GM12878 (cell line): ENCODE results near the gene HMGN1. TPM values are rescaled to one million over a fixed set of nuclear protein-coding genes. Genes with fewer than 3 reads are reported as not detected.

Source experiments
- ATAC-seq: fragments of 200-7000 bp; cut with Tn5 transposase; 3 replicates; pipeline ENCODE4 v1.9.1; 2020; ENCODE audit warnings: mild to moderate bottlenecking, moderate library complexity
- BruUV-seq: library from RNA; stranded (reverse); fragments of 400-500 nt; replicated peaks from 2 replicates; lab custom pipeline; 2021; lab: Mats Ljungman, UMichigan
- CTCF ChIA-PET: fragments of 300-600 bp; sonication (Branson Sonifier 250); formaldehyde crosslinking; extraction: SDS; loops from one replicate; lab custom pipeline; 2021; ENCODE audit warnings: inconsistent platforms; lab: Yijun Ruan, JAX
- POLR2A ChIA-PET: fragments of 350-600 bp; formaldehyde crosslinking; extraction: SDS; loops from one replicate; lab custom pipeline; 2021; ENCODE audit warnings: inconsistent platforms; lab: Charles Lee
- RAD21 ChIA-PET: fragments of 300-600 bp; sonication (Branson Sonifier 250); formaldehyde crosslinking; loops from one replicate; lab custom pipeline; 2023; ENCODE audit warnings: antibody characterized with exemption; ENCODE audit not compliant: unreplicated experiment; lab: Charles Lee
- SMC1A ChIA-PET: fragments of 300-600 bp; sonication (Branson Sonifier 250); formaldehyde crosslinking; loops from one replicate; lab custom pipeline; 2023; ENCODE audit not compliant: unreplicated experiment, uncharacterized antibody; lab: Charles Lee
- DNase-seq: peaks from one replicate; pipeline ENCODE4 v3.0.0-alpha.2; 2011; ENCODE audit warnings: low read depth, low spot score
- FAIRE-seq: peaks from 3 replicates; lab custom pipeline; 2011; peaks lifted over from hg19 to GRCh38; lab: Jason Lieb, UNC
- H2AFZ ChIP-seq: 2 replicates; pipeline ENCODE4 v1.6.0; 2011; ENCODE audit warnings: low read depth, low read length, control low read depth; ENCODE audit not compliant: control insufficient read depth
- H3K27ac ChIP-seq: 2 replicates; pipeline ENCODE4 v1.5.1; 2011; ENCODE audit warnings: control low read depth; ENCODE audit not compliant: control insufficient read depth, insufficient read depth
- H3K27me3 ChIP-seq, 2 experiments: replicated peaks in 1 of 2; 2 replicates each; pipeline versions ENCODE4 v1.6.0 to v1.6.1; 2011; ENCODE audit warnings: low read length in 1 of 2; ENCODE audit not compliant: control insufficient read depth in 2 of 2, insufficient read depth in 2 of 2
- H3K36me3 ChIP-seq, 2 experiments: 2 replicates each; pipeline ENCODE4 v1.5.1; 2011; ENCODE audit warnings: low read length in 1 of 2; ENCODE audit not compliant: control insufficient read depth in 2 of 2, insufficient read depth in 2 of 2
- H3K4me1 ChIP-seq: 2 replicates; pipeline ENCODE4 v1.6.1; 2011; ENCODE audit warnings: mild to moderate bottlenecking, low read length, moderate library complexity, mixed read lengths; ENCODE audit not compliant: control insufficient read depth, insufficient read depth
- H3K4me2 ChIP-seq: 2 replicates; pipeline ENCODE4 v1.6.0; 2011; ENCODE audit warnings: control low read depth; ENCODE audit not compliant: control insufficient read depth, insufficient read depth
- H3K4me3 ChIP-seq: fragments of 200-600 bp; sonication (generic); 2 replicates; pipeline ENCODE4 v1.5.1; 2016
- H3K79me2 ChIP-seq: 2 replicates; pipeline ENCODE4 v1.6.0; 2011; ENCODE audit warnings: low read length; ENCODE audit not compliant: control insufficient read depth, insufficient read depth
- H3K9ac ChIP-seq: 2 replicates; pipeline ENCODE4 v1.8.0; 2011; ENCODE audit warnings: low read length, control low read depth, mixed read lengths; ENCODE audit not compliant: control insufficient read depth, insufficient read depth
- H3K9me3 ChIP-seq: replicated peaks from 3 replicates; pipeline ENCODE4 v1.5.1; 2011; ENCODE audit warnings: mild to moderate bottlenecking, low read length; ENCODE audit not compliant: control insufficient read depth, insufficient read depth
- H4K20me1 ChIP-seq: 2 replicates; pipeline ENCODE4 v1.6.0; 2011; ENCODE audit not compliant: control insufficient read depth, insufficient read depth
- BACH1 ChIP-seq: fragments of 450-650 bp; IDR thresholded peaks from 2 replicates; pipeline ENCODE4 v1.6.1; 2017; ENCODE audit warnings: mild to moderate bottlenecking, borderline replicate concordance
- CHD2 ChIP-seq: IDR thresholded peaks from 2 replicates; pipeline ENCODE4 v1.6.1; 2011; ENCODE audit warnings: low read depth, low read length, improper control_type of control experiment, borderline replicate concordance
- EGR1 ChIP-seq, 2 experiments: IDR thresholded peaks; 1 replicate in 1 of 2; 2 replicates in 1 of 2; pipeline ENCODE4 v1.6.1; 2011 to 2012; ENCODE audit warnings: low read depth in 2 of 2, low read length in 2 of 2, borderline replicate concordance in 1 of 2, mild to moderate bottlenecking in 1 of 2, moderate library complexity in 1 of 2
- FOXK2 ChIP-seq: fragments of 450-650 bp; IDR thresholded peaks from 2 replicates; pipeline ENCODE4 v1.6.1; 2017; ENCODE audit warnings: mild to moderate bottlenecking, moderate library complexity
- FOXM1 ChIP-seq: IDR thresholded peaks from 2 replicates; pipeline ENCODE4 v1.6.1; 2012; ENCODE audit warnings: low read depth, mild to moderate bottlenecking, inconsistent platforms, low read length, moderate library complexity
- JUND ChIP-seq: IDR thresholded peaks from 2 replicates; pipeline ENCODE4 v1.6.1; 2012; ENCODE audit warnings: low read depth, mild to moderate bottlenecking, low read length, improper control_type of control experiment, moderate library complexity
- KDM1A ChIP-seq: fragments of 200-600 bp; sonication (generic); IDR thresholded peaks from 2 replicates; pipeline ENCODE4 v1.6.1; 2016; ENCODE audit warnings: borderline replicate concordance
- NR2C1 ChIP-seq: fragments of 450-650 bp; IDR thresholded peaks from 2 replicates; pipeline ENCODE4 v1.6.1; 2017; ENCODE audit warnings: antibody characterized with exemption, mild to moderate bottlenecking, moderate library complexity
- SMARCA5 ChIP-seq: fragments of 450-650 bp; IDR thresholded peaks from 2 replicates; pipeline ENCODE4 v1.6.1; 2017; ENCODE audit warnings: mild to moderate bottlenecking
- SREBF1 ChIP-seq: IDR thresholded peaks from 2 replicates; pipeline ENCODE4 v1.6.1; 2012; ENCODE audit warnings: mild to moderate bottlenecking, low read length
- ZBED1 ChIP-seq: IDR thresholded peaks from 2 replicates; pipeline ENCODE4 v1.6.1; 2016; ENCODE audit warnings: borderline replicate concordance
- WGBS: methylation state at CpG from one replicate; pipeline ENCODE4 v1.1.6; 2016; ENCODE audit warnings: low lambda C conversion rate; ENCODE audit not compliant: insufficient replicate concordance, insufficient coverage; ENCODE audit errors: missing lambda C conversion rate; 5-methylcytosine and 5-hydroxymethylcytosine counted together
- in situ Hi-C: fragments of 300-500 bp; cut with MboI; formaldehyde crosslinking; loops from 9 replicates; pipeline ENCODE4 v1.14.3; 2018; ENCODE audit warnings: mixed read lengths
- intact Hi-C: fragments of 100-400 bp; cut with micrococcal nuclease; formaldehyde crosslinking; loops from one replicate; pipeline ENCODE4 v1.14.2; 2022; ENCODE audit not compliant: unreplicated experiment
- polyA plus RNA-seq, 11 experiments: library from polyadenylated mRNA; depleted of rRNA in 4 of 11; unstranded in 6 of 11; stranded (reverse) in 5 of 11; fragments of >200 nt; fragmentation: Nextera tagmentation in 4 of 11; fragmentation: Illumina TruSeq in 1 of 11; extraction: Ambion mirVana in 4 of 11; extraction: Trizol in 1 of 11; gene quantifications; 1 replicate in 1 of 11; 2 replicates in 10 of 11; pipeline versions ENCODE4 v1.2.1 to v1.2.3, GENCODE V29; 2011 to 2016; ENCODE audit warnings: inconsistent platforms in 2 of 11, missing spikeins in 2 of 11, low read depth in 1 of 11
- total RNA-seq, 4 experiments: library from RNA; depleted of rRNA in 3 of 4; stranded (reverse); fragments of >200 nt in 3 of 4; fragmentation: Illumina TruSeq in 1 of 4; extraction: Trizol in 1 of 4; gene quantifications; 2 replicates each; pipeline versions ENCODE4 v1.2.1 to v1.2.3, GENCODE V29; 2013 to 2021
- TF ChIP-seq, protein P1 (sequence below): fragments of 450-650 bp; IDR thresholded peaks from 2 replicates; pipeline ENCODE4 v1.6.1; 2017; ENCODE audit warnings: mild to moderate bottlenecking, low read depth, inconsistent platforms; ENCODE audit not compliant: poor library complexity, severe bottlenecking
- TF ChIP-seq, protein P2 (sequence below): fragments of 450-650 bp; IDR thresholded peaks from 2 replicates; pipeline ENCODE4 v1.6.1; 2018; ENCODE audit warnings: borderline replicate concordance, mild to moderate bottlenecking; ENCODE audit not compliant: partially characterized antibody

HMGN1 gene
- total and polyA plus RNA-seq, 10 of the 15 experiments (the other 5 are each of a cell fraction or from before 2014, with no cell fraction given), result 120 to 798 (median 396) TPM

DNA sequence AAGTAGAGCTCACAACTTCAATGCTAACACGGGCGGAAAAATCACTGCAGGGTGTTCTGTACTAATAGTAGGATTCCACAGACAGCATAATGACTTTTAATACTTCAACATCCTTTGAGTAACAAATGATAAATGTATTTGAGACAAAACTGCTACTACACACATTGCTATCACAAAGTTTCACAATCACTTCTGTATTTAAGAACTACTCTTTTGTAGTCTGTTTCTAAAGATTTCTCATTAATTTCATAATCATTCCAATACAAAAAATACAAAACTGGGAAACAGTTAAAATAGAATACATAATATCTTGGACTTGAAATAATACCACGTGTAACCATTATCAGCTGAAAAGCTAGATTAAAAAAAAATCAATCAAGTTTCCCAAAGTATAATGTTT lies 2.7 kb downstream of the HMGN1 start:
- Histone ChIP-seq H3K4me3 (peak overlapping the region; percentile 91), H3K9ac (no peak overlapping the region), H3K36me3 (peaks cover 0 to 25% of the 10 kb centered on the region in 2 experiments; a peak in 3 of 4 replicates), H4K20me1 (no peaks in the 10 kb centered on the region), H2AFZ (no peak overlapping the region), H3K27ac (no peak overlapping the region), H3K79me2 (peaks cover 36% of the 10 kb centered on the region), H3K4me1 (0 out of 2 replicates have a peak, but pooled peaks cover 3% of the 10 kb centered on the region), H3K27me3 (no peaks in the 10 kb centered on the region), H3K4me2 (peak overlapping the region; percentile 40), H3K9me3 (no peaks in the 10 kb centered on the region)
- CTCF ChIA-PET, result interaction anchor here (0.6 to 3.8 kb wide), 2 partner anchors 95 to 798 kb away, joined by 3 to 24 read pairs; no protein-coding TSS in a partner anchor
- intact Hi-C loops, result no loop called here
- no peak for TF ChIP-seq KDM1A
- TF ChIP-seq SREBF1, result no peak
- no peak for TF ChIP-seq NR2C1
- TF ChIP-seq JUND, result no peak
- no peak for TF ChIP-seq FOXM1
- TF ChIP-seq, protein P1, sequence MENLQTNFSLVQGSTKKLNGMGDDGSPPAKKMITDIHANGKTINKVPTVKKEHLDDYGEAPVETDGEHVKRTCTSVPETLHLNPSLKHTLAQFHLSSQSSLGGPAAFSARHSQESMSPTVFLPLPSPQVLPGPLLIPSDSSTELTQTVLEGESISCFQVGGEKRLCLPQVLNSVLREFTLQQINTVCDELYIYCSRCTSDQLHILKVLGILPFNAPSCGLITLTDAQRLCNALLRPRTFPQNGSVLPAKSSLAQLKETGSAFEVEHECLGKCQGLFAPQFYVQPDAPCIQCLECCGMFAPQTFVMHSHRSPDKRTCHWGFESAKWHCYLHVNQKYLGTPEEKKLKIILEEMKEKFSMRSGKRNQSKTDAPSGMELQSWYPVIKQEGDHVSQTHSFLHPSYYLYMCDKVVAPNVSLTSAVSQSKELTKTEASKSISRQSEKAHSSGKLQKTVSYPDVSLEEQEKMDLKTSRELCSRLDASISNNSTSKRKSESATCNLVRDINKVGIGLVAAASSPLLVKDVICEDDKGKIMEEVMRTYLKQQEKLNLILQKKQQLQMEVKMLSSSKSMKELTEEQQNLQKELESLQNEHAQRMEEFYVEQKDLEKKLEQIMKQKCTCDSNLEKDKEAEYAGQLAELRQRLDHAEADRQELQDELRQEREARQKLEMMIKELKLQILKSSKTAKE, result no peak
- no peak for TF ChIP-seq CHD2
- no peak for TF ChIP-seq ZBED1
- no peak for TF ChIP-seq SMARCA5
- no peak for TF ChIP-seq BACH1
- TF ChIP-seq, protein P2, sequence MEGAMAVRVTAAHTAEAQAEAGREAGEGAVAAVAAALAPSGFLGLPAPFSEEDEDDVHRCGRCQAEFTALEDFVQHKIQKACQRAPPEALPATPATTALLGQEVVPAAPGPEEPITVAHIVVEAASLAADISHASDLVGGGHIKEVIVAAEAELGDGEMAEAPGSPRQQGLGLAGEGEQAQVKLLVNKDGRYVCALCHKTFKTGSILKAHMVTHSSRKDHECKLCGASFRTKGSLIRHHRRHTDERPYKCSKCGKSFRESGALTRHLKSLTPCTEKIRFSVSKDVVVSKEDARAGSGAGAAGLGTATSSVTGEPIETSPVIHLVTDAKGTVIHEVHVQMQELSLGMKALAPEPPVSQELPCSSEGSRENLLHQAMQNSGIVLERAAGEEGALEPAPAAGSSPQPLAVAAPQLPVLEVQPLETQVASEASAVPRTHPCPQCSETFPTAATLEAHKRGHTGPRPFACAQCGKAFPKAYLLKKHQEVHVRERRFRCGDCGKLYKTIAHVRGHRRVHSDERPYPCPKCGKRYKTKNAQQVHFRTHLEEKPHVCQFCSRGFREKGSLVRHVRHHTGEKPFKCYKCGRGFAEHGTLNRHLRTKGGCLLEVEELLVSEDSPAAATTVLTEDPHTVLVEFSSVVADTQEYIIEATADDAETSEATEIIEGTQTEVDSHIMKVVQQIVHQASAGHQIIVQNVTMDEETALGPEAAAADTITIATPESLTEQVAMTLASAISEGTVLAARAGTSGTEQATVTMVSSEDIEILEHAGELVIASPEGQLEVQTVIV, result no peak
- TF ChIP-seq FOXK2, result no peak
- TF ChIP-seq EGR1 (IDR thresholded peaks at IDR 0.05; ENCODE audit: borderline replicate concordance in 1 of 2, low read depth in 2 of 2, low read length in 2 of 2), result no peak
- ATAC-seq (no peak), DNase-seq (no peak), FAIRE-seq (no peak)
- BruUV-seq, result no TSS peak
- RAD21 ChIA-PET, result interaction anchor here (2.0 kb wide), 1 partner anchor 34 kb away, joined by 8 read pairs; a partner anchor contains a TSS
- SMC1A ChIA-PET, result interaction anchor here (0.7 to 1.7 kb wide), 4 partner anchors 31 to 80 kb away, joined by 3 to 6 read pairs (median 4); partner anchors contain the start of gene BRWD1
- WGBS, result 76% methylated on average over 3 of the region's 3 CpGs
- in situ Hi-C loops, result no loop called here
- POLR2A ChIA-PET, result interaction anchor here (1.7 to 2.6 kb wide), 2 partner anchors 30 to 34 kb away, joined by 6 to 8 read pairs; a partner anchor contains a TSS
